CD4-positive, alpha-beta T cell treated with Interleukin-17A for 4 hours (primary cell): Measurements from ENCODE around the gene CLCN4.

Experiments used
- DNase-seq: peaks from one replicate; pipeline ENCODE4 v3.0.0-alpha.2; 2020; ENCODE audit warnings: mixed read lengths

The CLCN4 gene

GRCh38 chrX:10246846-10247245 is 90.1 kb downstream of the CLCN4 start:
- no peak for DNase-seq

GRCh38 chrX:10254739-10255138 is 98.0 kb downstream of the CLCN4 start:
- no peak for DNase-seq

- DNase-seq: no peak
These were observed 102.9 kb downstream of the CLCN4 start for GRCh38 chrX:10259716-10260115.

GRCh38 chrX:10265775-10266174 is 109.0 kb downstream of the CLCN4 start:
- no peak for DNase-seq

GRCh38 chrX:10278716-10279115 is 121.9 kb downstream of the CLCN4 start:
- DNase-seq: no peak

GRCh38 chrX:10280071-10280470 is 123.3 kb downstream of the CLCN4 start:
- no peak for DNase-seq

GRCh38 chrX:10282490-10282889 is 125.7 kb downstream of the CLCN4 start:
- no peak for DNase-seq

GRCh38 chrX:10286195-10286594 is 129.4 kb downstream of the CLCN4 start:
- no peak for DNase-seq
